ENCODE data around the gene VENTX. TPM values are rescaled to one million over a fixed set of nuclear protein-coding genes. Genes with fewer than 3 reads are reported as not detected.

The VENTX gene
- total RNA-seq, 1 experiment from 2014 or later, result not detected

DNA sequence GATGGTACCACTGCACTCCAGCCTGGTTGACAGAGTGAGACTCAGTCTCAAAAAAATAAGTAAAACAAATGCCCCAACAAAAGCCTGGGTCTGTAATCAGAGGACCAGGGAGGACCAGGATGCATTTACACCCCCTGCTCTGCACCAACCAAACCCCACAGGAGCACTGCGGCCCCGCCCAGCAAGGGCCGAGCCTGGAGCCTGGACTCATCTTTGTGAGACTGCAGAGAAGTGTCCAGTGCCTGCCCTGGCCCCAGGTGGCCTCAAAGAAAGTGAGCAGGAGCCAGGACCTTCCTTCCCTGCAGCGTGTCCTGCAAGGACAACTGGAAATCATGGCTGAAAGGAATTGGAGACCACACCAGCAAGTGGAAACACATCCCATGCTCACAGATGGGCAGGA is 46.0 kb upstream of the VENTX start:
- H3K9ac ChIP-seq (ENCODE audit: low read length), result no peak overlapping the region
- TF ChIP-seq EZH2phosphoT487 (IDR thresholded peaks at IDR 0.05; ENCODE audit: borderline replicate concordance, low read length), result no peak
- TF ChIP-seq, protein P1, sequence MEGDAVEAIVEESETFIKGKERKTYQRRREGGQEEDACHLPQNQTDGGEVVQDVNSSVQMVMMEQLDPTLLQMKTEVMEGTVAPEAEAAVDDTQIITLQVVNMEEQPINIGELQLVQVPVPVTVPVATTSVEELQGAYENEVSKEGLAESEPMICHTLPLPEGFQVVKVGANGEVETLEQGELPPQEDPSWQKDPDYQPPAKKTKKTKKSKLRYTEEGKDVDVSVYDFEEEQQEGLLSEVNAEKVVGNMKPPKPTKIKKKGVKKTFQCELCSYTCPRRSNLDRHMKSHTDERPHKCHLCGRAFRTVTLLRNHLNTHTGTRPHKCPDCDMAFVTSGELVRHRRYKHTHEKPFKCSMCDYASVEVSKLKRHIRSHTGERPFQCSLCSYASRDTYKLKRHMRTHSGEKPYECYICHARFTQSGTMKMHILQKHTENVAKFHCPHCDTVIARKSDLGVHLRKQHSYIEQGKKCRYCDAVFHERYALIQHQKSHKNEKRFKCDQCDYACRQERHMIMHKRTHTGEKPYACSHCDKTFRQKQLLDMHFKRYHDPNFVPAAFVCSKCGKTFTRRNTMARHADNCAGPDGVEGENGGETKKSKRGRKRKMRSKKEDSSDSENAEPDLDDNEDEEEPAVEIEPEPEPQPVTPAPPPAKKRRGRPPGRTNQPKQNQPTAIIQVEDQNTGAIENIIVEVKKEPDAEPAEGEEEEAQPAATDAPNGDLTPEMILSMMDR (conservative IDR thresholded peaks at IDR 0.05; ENCODE audit: low read depth, low read length), result no peak
- TF ChIP-seq EZH2 (IDR thresholded peaks at IDR 0.05; ENCODE audit: low read length, unreplicated experiment), result no peak
- ChIA-PET CTCF (no interaction called here), POLR2A (ENCODE audit: unreplicated experiment) (no interaction called here)
- no peaks in the 10 kb centered on the region for H3K9me2 ChIP-seq (replicated peaks; ENCODE audit: low read length)
- H3K4me1 ChIP-seq (ENCODE audit: insufficient read depth, low read length), result no peaks in the 10 kb centered on the region
- no peak for DNase-seq
- no peak overlapping the region for H3K4me2 ChIP-seq (ENCODE audit: low read length)
- no peaks in the 10 kb centered on the region for H3K36me3 ChIP-seq (ENCODE audit: low read depth, low read length)
- no peaks in the 10 kb centered on the region for H3K9me3 ChIP-seq (ENCODE audit: low read length)
- ATAC-seq, result no peak
- peaks cover 59% of the 10 kb centered on the region for H3K27me3 ChIP-seq (ENCODE audit: low read length)
- no peaks in the 10 kb centered on the region for H3K79me2 ChIP-seq (ENCODE audit: low read length)
- BruUV-seq (replicated peaks), result no TSS peak
- H3F3A ChIP-seq (ENCODE audit: low read length, unreplicated experiment), result no peaks in the 10 kb centered on the region
- no peak overlapping the region for H2AFZ ChIP-seq (ENCODE audit: low read length)
- no peaks in the 10 kb centered on the region for H4K20me1 ChIP-seq (ENCODE audit: low read length)
- no peak overlapping the region for H3K27ac ChIP-seq (ENCODE audit: low read length)
- intact Hi-C loops (cut with micrococcal nuclease), result no loop called here
- H3K4me3 ChIP-seq (ENCODE audit: low read length), result no peak overlapping the region

DNA sequence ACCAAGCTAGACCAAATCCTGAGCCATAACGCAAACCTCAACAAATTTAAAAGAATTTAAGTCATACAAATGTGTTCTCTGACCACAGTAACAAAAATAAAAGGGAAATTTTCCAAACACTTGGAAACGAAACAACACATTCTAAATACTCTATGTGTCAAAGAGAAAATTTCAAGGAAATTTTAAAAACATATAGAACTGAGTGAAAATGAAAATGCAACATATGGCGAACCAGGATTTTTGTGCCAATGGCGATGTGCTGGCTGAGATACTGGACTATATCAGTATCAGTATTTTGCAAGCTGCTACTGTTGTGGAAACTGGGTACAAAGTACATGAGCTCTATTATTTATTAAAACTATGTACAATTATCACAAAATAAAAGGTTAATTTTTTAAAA is 43.5 kb upstream of the VENTX start:
- no peaks in the 10 kb centered on the region for H4K20me1 ChIP-seq (ENCODE audit: low read length)
- no peaks in the 10 kb centered on the region for H3K4me1 ChIP-seq (ENCODE audit: insufficient read depth, low read length)
- peaks cover 44% of the 10 kb centered on the region for H3K27me3 ChIP-seq (ENCODE audit: low read length)
- no peak for TF ChIP-seq EZH2phosphoT487 (IDR thresholded peaks at IDR 0.05; ENCODE audit: borderline replicate concordance, low read length)
- no peak overlapping the region for H2AFZ ChIP-seq (ENCODE audit: low read length)
- BruUV-seq (replicated peaks), result no TSS peak
- ChIA-PET CTCF (no interaction called here), POLR2A (ENCODE audit: unreplicated experiment) (no interaction called here)
- H3K27ac ChIP-seq (ENCODE audit: low read length), result no peak overlapping the region
- H3K9me3 ChIP-seq (ENCODE audit: low read length), result no peaks in the 10 kb centered on the region
- no peak overlapping the region for H3K9ac ChIP-seq (ENCODE audit: low read length)
- no peaks in the 10 kb centered on the region for H3K36me3 ChIP-seq (ENCODE audit: low read depth, low read length)
- ATAC-seq (no peak), DNase-seq (no peak)
- no peak overlapping the region for H3K4me3 ChIP-seq (ENCODE audit: low read length)
- no peaks in the 10 kb centered on the region for H3K9me2 ChIP-seq (replicated peaks; ENCODE audit: low read length)
- H3F3A ChIP-seq (ENCODE audit: low read length, unreplicated experiment), result no peaks in the 10 kb centered on the region
- intact Hi-C loops (cut with micrococcal nuclease), result no loop called here
- H3K79me2 ChIP-seq (ENCODE audit: low read length), result no peaks in the 10 kb centered on the region
- H3K4me2 ChIP-seq (ENCODE audit: low read length), result no peak overlapping the region

DNA sequence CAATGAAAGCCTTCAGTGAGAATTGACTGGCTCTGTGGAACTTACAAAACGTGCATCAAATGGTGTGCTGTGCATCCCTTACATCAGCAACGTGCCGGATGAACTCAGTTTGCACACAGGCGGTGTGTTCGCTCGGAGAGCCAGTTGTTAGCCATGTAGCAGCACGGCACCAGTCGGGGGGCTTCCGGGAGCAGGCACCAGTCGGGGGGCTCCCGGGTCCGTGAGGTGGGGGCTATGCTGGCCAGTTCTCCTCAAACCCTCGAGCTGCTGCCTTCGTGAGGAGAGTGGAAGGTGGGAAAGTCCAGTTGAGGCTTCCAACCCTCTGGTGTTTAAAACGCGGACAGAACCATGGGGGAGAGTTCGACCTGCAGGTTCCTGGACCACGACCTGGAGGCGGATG is 42.6 kb upstream of the VENTX start:
- H2AFZ ChIP-seq (ENCODE audit: low read length), result no peak overlapping the region
- no peaks in the 10 kb centered on the region for H3K36me3 ChIP-seq (ENCODE audit: low read depth, low read length)
- TF ChIP-seq EZH2 (IDR thresholded peaks at IDR 0.05; ENCODE audit: low read length, unreplicated experiment) (no peak), EZH2phosphoT487 (IDR thresholded peaks at IDR 0.05; ENCODE audit: borderline replicate concordance, low read length) (no peak)
- TF ChIP-seq, protein P1 (conservative IDR thresholded peaks at IDR 0.05; ENCODE audit: low read depth, low read length), result no peak
- no peak overlapping the region for H3K27ac ChIP-seq (ENCODE audit: low read length)
- H3K9me2 ChIP-seq (replicated peaks; ENCODE audit: low read length), result no peaks in the 10 kb centered on the region
- H3K79me2 ChIP-seq (ENCODE audit: low read length), result no peaks in the 10 kb centered on the region
- no peak overlapping the region for H3K4me3 ChIP-seq (ENCODE audit: low read length)
- no peaks in the 10 kb centered on the region for H3F3A ChIP-seq (ENCODE audit: low read length, unreplicated experiment)
- ATAC-seq, result no peak
- no peaks in the 10 kb centered on the region for H3K4me1 ChIP-seq (ENCODE audit: insufficient read depth, low read length)
- intact Hi-C loops (cut with micrococcal nuclease), result no loop called here
- ChIA-PET POLR2A (ENCODE audit: unreplicated experiment) (no interaction called here), CTCF (no interaction called here)
- H3K9ac ChIP-seq (ENCODE audit: low read length), result no peak overlapping the region
- peaks cover 45% of the 10 kb centered on the region for H3K27me3 ChIP-seq (ENCODE audit: low read length)
- DNase-seq, result no peak
- no peak overlapping the region for H3K4me2 ChIP-seq (ENCODE audit: low read length)
- no peaks in the 10 kb centered on the region for H3K9me3 ChIP-seq (ENCODE audit: low read length)
- H4K20me1 ChIP-seq (ENCODE audit: low read length), result no peaks in the 10 kb centered on the region
- no TSS peak for BruUV-seq (replicated peaks)

Data from PC-3 (cell line).